ENCODE data around the gene ZC3H6. TPM values are rescaled to one million over a fixed set of nuclear protein-coding genes. Genes with fewer than 3 reads are reported as not detected.

ZC3H6 gene
- polyA plus RNA-seq, 2 of the 4 experiments (the other 2 are of a cell fraction), result 0.75 to 1.9 TPM

DNA sequence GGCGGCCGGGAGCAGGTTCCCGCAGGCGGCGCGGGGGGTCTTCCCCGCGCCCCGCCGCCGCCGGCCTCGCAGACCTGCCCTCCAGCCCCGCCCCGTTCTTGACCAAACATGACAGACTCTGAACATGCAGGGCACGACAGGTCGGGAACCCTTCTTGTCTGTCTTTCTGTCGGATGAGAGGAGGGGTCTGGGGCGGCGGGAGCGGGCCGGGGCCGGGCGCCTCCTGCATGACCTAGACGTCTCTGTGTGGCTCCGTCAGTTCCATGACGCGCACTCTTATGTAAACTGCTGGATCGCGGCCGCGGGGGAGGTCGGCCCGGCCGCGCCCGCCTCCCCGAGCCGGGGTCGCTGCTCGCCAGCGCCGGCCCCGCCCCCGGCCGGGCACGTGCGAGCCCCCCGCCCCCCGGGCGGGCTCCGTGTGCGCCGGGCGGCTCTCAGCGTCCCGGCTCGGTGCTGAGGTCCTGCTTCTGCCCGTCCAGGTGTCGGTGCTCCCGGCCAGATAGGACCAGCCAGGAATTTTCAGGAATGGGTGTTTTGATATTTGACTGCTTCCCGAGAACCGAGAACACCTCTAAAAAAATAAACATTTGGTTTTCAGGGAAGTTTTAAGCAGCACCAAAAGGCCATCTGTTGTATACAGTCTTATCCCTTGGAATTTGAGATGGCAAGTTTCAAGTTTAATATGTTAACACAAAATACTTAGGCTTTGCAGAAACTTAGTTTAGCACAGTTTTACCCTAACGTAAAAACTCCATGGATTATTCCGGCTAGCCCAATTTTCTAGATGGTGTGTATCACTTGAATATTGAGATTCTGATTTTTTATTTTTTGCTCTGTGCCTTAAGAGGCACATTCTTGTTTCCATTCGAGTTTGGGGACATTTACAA, 733 bp downstream of the ZC3H6 start:
- CTCF ChIA-PET, result no interaction called here
- Histone ChIP-seq H3K4me3 (peak overlapping the region; percentile 87), H3K4me2 (peak overlapping the region; percentile 80), H3K27ac (peak overlapping the region; percentile 99), H3K9me3 (no peaks in the 10 kb centered on the region), H3K4me1 (0 out of 3 replicates have a peak, but pooled peaks cover 5% of the 10 kb centered on the region)
- TF ChIP-seq RAD21 (conservative IDR thresholded peaks at IDR 0.05 in 1 of 2, IDR thresholded peaks at IDR 0.05 in 1 of 2), result no peak
- no peak for TF ChIP-seq HES2 (IDR thresholded peaks at IDR 0.05)
- TF ChIP-seq, protein P1, sequence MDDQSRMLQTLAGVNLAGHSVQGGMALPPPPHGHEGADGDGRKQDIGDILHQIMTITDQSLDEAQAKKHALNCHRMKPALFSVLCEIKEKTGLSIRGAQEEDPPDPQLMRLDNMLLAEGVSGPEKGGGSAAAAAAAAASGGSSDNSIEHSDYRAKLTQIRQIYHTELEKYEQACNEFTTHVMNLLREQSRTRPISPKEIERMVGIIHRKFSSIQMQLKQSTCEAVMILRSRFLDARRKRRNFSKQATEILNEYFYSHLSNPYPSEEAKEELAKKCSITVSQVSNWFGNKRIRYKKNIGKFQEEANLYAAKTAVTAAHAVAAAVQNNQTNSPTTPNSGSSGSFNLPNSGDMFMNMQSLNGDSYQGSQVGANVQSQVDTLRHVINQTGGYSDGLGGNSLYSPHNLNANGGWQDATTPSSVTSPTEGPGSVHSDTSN (IDR thresholded peaks at IDR 0.05), result no peak
- no peak for TF ChIP-seq USF2 (IDR thresholded peaks at IDR 0.05)
- TF ChIP-seq CEBPB (IDR thresholded peaks at IDR 0.05), result no peak
- peak; percentile 24 for TF ChIP-seq PHF8 (IDR thresholded peaks at IDR 0.05; ENCODE audit: borderline replicate concordance, low read depth)
- no peak; the same call in 1 of the 2 replicates for TF ChIP-seq GATA3 (IDR thresholded peaks at IDR 0.05; ENCODE audit: borderline replicate concordance)
- no peak for TF ChIP-seq POLR2AphosphoS2 (conservative IDR thresholded peaks at IDR 0.05; ENCODE audit: low read length)
- TF ChIP-seq EHF (CRISPR knock-in tag; IDR thresholded peaks at IDR 0.05), result no peak
- no peak for TF ChIP-seq CHD4 (IDR thresholded peaks at IDR 0.05; ENCODE audit: borderline replicate concordance)
- no peak for TF ChIP-seq CTCF (IDR thresholded peaks at IDR 0.05)
- no peak for TF ChIP-seq ZNF302 (CRISPR knock-in tag; IDR thresholded peaks at IDR 0.05)
- TF ChIP-seq JUN (IDR thresholded peaks at IDR 0.05), result peak; percentile 38 to 58; a peak in 1 of 5 replicates
- TF ChIP-seq HEYL (CRISPR knock-in tag; IDR thresholded peaks at IDR 0.05), result no peak
- TF ChIP-seq MAZ (IDR thresholded peaks at IDR 0.05; ENCODE audit: borderline replicate concordance, low read depth, low read length), result no peak
- TF ChIP-seq MYC (IDR thresholded peaks at IDR 0.05; ENCODE audit: borderline replicate concordance, low read length), result peak; percentile 64; the same call in 1 of the 2 replicates
- no peak for TF ChIP-seq NPAS2 (CRISPR knock-in tag; IDR thresholded peaks at IDR 0.05; ENCODE audit: borderline replicate concordance)
- peak; percentile 67 for TF ChIP-seq POLR2A (IDR thresholded peaks at IDR 0.05; ENCODE audit: low read length)
- TF ChIP-seq RARB (CRISPR knock-in tag; IDR thresholded peaks at IDR 0.05), result no peak
- TF ChIP-seq, protein P2, sequence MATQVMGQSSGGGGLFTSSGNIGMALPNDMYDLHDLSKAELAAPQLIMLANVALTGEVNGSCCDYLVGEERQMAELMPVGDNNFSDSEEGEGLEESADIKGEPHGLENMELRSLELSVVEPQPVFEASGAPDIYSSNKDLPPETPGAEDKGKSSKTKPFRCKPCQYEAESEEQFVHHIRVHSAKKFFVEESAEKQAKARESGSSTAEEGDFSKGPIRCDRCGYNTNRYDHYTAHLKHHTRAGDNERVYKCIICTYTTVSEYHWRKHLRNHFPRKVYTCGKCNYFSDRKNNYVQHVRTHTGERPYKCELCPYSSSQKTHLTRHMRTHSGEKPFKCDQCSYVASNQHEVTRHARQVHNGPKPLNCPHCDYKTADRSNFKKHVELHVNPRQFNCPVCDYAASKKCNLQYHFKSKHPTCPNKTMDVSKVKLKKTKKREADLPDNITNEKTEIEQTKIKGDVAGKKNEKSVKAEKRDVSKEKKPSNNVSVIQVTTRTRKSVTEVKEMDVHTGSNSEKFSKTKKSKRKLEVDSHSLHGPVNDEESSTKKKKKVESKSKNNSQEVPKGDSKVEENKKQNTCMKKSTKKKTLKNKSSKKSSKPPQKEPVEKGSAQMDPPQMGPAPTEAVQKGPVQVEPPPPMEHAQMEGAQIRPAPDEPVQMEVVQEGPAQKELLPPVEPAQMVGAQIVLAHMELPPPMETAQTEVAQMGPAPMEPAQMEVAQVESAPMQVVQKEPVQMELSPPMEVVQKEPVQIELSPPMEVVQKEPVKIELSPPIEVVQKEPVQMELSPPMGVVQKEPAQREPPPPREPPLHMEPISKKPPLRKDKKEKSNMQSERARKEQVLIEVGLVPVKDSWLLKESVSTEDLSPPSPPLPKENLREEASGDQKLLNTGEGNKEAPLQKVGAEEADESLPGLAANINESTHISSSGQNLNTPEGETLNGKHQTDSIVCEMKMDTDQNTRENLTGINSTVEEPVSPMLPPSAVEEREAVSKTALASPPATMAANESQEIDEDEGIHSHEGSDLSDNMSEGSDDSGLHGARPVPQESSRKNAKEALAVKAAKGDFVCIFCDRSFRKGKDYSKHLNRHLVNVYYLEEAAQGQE (IDR thresholded peaks at IDR 0.05), result no peak
- TF ChIP-seq BCL3 (IDR thresholded peaks at IDR 0.05), result peak; percentile 22; the same call in 1 of the 3 replicates
- no peak for TF ChIP-seq FOXS1 (CRISPR knock-in tag; IDR thresholded peaks at IDR 0.05)
- no peak for TF ChIP-seq JUNB (IDR thresholded peaks at IDR 0.05)
- TF ChIP-seq SMC3 (IDR thresholded peaks at IDR 0.05), result 0 out of 3 replicates have a peak, but pooled peaks have one; percentile 10
- no peak for TF ChIP-seq CHD2 (IDR thresholded peaks at IDR 0.05; ENCODE audit: low read length, partially characterized antibody)
- TF ChIP-seq BHLHE40 (IDR thresholded peaks at IDR 0.05; ENCODE audit: low read depth, low read length), result peak; percentile 80
- TF ChIP-seq ZC3H11A (IDR thresholded peaks at IDR 0.05), result no peak
- 3% methylated on average over 20 of the region's 66 CpGs for whole genome bisulfite sequencing (ENCODE audit: missing lambda C conversion rate)
- DNase-seq (ENCODE audit: low read depth in 1 of 2, low spot score in 1 of 2), result peak; percentile 46 to 92
- FAIRE-seq, result no peak
- peak; percentile 86 to 87 for ATAC-seq
- POLR2A ChIA-PET, result no interaction called here

Data from A549 (cell line).